Measurements from ENCODE around the gene ZMAT5. TPM values are rescaled to one million over a fixed set of nuclear protein-coding genes. Genes with fewer than 3 reads are reported as not detected.

ZMAT5 gene
- total RNA-seq, 4 donors from 2014 or later, result 22.1 to 29.3 (median 26.6) TPM

DNA sequence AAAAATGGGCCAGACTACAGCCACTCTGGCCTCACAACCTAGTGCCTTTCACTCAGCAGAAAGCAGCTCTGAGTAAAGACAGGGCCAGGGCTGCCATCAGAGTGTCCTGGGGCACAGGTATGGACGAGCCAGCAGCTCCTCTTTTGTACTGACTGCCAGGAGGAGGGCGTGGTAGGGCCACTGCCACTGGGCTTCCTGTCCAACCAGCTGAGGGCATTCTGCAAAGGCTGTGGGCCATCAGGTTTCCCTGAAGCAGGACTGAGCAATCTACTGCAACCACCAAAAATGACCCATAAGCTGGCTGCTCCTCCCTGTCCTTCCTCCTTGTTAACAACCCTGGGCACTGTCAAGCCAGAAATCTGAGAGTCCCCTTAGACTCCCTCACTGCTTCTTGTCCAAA, 38.2 kb upstream of the ZMAT5 start:
- H3K36me3 ChIP-seq, result peaks cover 0 to 94% (median 35%) of the 10 kb centered on the region in 3 donors
- no peaks in the 10 kb centered on the region for H3K4me1 ChIP-seq
- 89 to 92% methylated on average over 2 of the region's 2 CpGs for WGBS, 2 donors

DNA sequence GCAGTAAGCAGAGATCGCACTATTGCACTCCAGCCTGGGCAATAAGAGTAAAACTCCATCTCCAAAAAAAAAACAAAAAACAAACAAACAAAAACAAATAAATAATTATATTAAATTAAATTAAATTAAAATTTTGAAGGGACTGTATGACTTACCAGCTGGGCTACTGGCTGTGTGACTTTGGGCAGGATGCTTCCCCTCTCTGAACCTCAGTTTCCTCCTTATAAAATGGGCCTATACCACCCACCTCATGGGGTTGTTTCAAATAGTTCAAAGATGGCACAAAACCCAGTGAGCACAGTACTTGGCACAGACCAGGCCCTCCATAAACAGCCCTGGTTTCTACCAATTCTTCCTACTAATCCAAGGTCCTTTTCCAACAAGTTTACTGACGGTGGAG, 36.4 kb upstream of the ZMAT5 start:
- no peak overlapping the region for H3K4me3 ChIP-seq
- H3K36me3 ChIP-seq, result peaks cover 0 to 100% (median 35%) of the 10 kb centered on the region in 3 donors
- no peak overlapping the region for H3K27ac ChIP-seq
- DNase-seq (ENCODE audit: low spot score in 2 of 2), result no peak
- H3K9me3 ChIP-seq, result no peaks in the 10 kb centered on the region
- no peak for TF ChIP-seq CTCF (IDR thresholded peaks at IDR 0.05)
- no peak for TF ChIP-seq EP300 (IDR thresholded peaks at IDR 0.05)
- no peak for TF ChIP-seq POLR2A (IDR thresholded peaks at IDR 0.05)
- WGBS, 2 donors, result 94 to 98% methylated on average over 2 of the region's 2 CpGs
- peaks cover 0 to 17% (median 9%) of the 10 kb centered on the region in 4 donors for H3K4me1 ChIP-seq
- H3K27me3 ChIP-seq, result no peaks in the 10 kb centered on the region

More for the DNA sequence above, 38.2 kb upstream of the ZMAT5 start:
- DNase-seq (ENCODE audit: low spot score in 2 of 2), result no peak
- Histone ChIP-seq H3K27ac (no peak overlapping the region), H3K27me3 (no peaks in the 10 kb centered on the region), H3K4me3 (no peak overlapping the region), H3K9me3 (no peaks in the 10 kb centered on the region)
- TF ChIP-seq POLR2A (IDR thresholded peaks at IDR 0.05) (no peak), CTCF (IDR thresholded peaks at IDR 0.05) (no peak), EP300 (IDR thresholded peaks at IDR 0.05) (no peak)

GRCh38 chr22:29801796-29802195, 35.0 kb upstream of the ZMAT5 start:
- 73 to 97% methylated on average over 7 to 8 of the region's 8 CpGs for WGBS, 2 donors
- no peak for DNase-seq (ENCODE audit: low spot score in 2 of 2)
- peak overlapping the region in 1 of 4 donors; percentile 33 for H3K27ac ChIP-seq
- H3K4me3 ChIP-seq, result no peak overlapping the region
- peaks cover 0 to 100% (median 33%) of the 10 kb centered on the region in 3 donors for H3K36me3 ChIP-seq
- no peaks in the 10 kb centered on the region for H3K9me3 ChIP-seq
- no peaks in the 10 kb centered on the region for H3K27me3 ChIP-seq
- TF ChIP-seq CTCF (IDR thresholded peaks at IDR 0.05), result no peak
- no peak for TF ChIP-seq POLR2A (IDR thresholded peaks at IDR 0.05)
- TF ChIP-seq EP300 (IDR thresholded peaks at IDR 0.05), result no peak
- H3K4me1 ChIP-seq, result peaks cover 0 to 29% (median 9%) of the 10 kb centered on the region in 4 donors

- H3K4me3 ChIP-seq, result no peak overlapping the region
- H3K9me3 ChIP-seq, result no peaks in the 10 kb centered on the region
- peak overlapping the region in 1 of 4 donors; percentile 33 for H3K27ac ChIP-seq
- DNase-seq (ENCODE audit: low spot score in 2 of 2), result no peak
- TF ChIP-seq CTCF (IDR thresholded peaks at IDR 0.05) (no peak), EP300 (IDR thresholded peaks at IDR 0.05) (no peak), POLR2A (IDR thresholded peaks at IDR 0.05) (no peak)
- peaks cover 0 to 100% (median 27%) of the 10 kb centered on the region in 3 donors for H3K36me3 ChIP-seq
- H3K4me1 ChIP-seq, result peaks cover 0 to 29% (median 9%) of the 10 kb centered on the region in 4 donors
- 81 to 85% methylated on average over 5 of the region's 5 CpGs for WGBS, 2 donors
- H3K27me3 ChIP-seq, result no peaks in the 10 kb centered on the region
These were observed 34.3 kb upstream of the ZMAT5 start for GRCh38 chr22:29801153-29801552.

DNA sequence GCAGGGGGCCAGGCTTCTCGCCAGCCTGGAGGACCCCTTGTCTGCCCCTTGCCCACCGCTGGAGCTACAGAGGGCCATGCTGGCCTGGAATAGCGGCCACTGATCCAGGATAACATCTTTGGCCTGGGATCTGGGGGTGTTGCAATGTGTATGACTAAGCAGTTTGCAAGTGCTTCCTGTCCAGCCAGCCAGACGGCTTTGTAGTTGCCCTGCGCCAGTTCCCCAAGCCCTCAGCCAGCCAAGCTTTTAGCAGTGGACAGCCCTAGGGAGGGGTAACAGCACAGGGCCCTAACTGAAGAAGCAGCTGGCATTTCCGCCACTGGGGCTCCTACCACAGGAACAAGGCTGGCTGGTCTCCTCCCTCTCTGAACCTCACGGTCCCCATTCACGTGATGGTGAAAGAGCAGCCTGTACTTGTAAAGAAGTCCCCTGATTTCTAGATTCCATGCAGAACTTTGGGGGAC, 32.4 kb upstream of the ZMAT5 start:
- WGBS, 2 donors, result 48 to 56% methylated on average over 8 of the region's 8 CpGs
- H3K36me3 ChIP-seq, result peaks cover 0 to 100% (median 8%) of the 10 kb centered on the region in 3 donors
- no peaks in the 10 kb centered on the region for H3K27me3 ChIP-seq
- peak overlapping the region; percentile 42 to 87 (median 72) for H3K27ac ChIP-seq
- peak overlapping the region in 1 of 4 donors; percentile 17 for H3K4me3 ChIP-seq
- peak; percentile 55 to 79 for DNase-seq (ENCODE audit: low spot score in 2 of 2)
- peaks cover 0 to 29% (median 9%) of the 10 kb centered on the region in 4 donors for H3K4me1 ChIP-seq
- peak in 1 of 2 donors; percentile 74 for TF ChIP-seq EP300 (IDR thresholded peaks at IDR 0.05)
- TF ChIP-seq POLR2A (IDR thresholded peaks at IDR 0.05), result no peak
- peak in 2 of 5 experiments; percentile 18 to 21 for TF ChIP-seq CTCF (IDR thresholded peaks at IDR 0.05)
- no peaks in the 10 kb centered on the region for H3K9me3 ChIP-seq

All from tibial nerve (tissue), 4 donors.